Immature natural killer cell (primary cell): Measurements from ENCODE around the gene SLC22A16. TPM values are rescaled to one million over a fixed set of nuclear protein-coding genes. Genes with fewer than 3 reads are reported as not detected.
"Not testable (repeated sequence)": the region's sequence is repeated elsewhere in the genome, so short reads cannot be mapped to it uniquely, and the experiment has no call there.

Source experiments
- DNase-seq, 3 donors: peaks; one replicate each; pipeline ENCODE4 v3.0.0; 2022; ENCODE audit warnings: mixed read lengths in 1 of 3
- H3K27ac Mint-ChIP-seq, 6 donors: one replicate each; pipeline ENCODE4 v1.8.0; 2020; ENCODE audit warnings: mixed read lengths in 6 of 6, mild to moderate bottlenecking in 5 of 6, inconsistent platforms in 4 of 6, moderate library complexity in 3 of 6
- H3K27me3 Mint-ChIP-seq, 3 donors: one replicate each; pipeline ENCODE4 v1.8.0; 2020 to 2021; ENCODE audit warnings: low read depth in 3 of 3, mild to moderate bottlenecking in 3 of 3, mixed read lengths in 3 of 3, moderate library complexity in 3 of 3, inconsistent platforms in 1 of 3
- H3K36me3 Mint-ChIP-seq, 3 donors: one replicate each; pipeline ENCODE4 v1.8.0; 2020; ENCODE audit warnings: mixed read lengths in 3 of 3, inconsistent platforms in 2 of 3, mild to moderate bottlenecking in 2 of 3
- H3K4me1 Mint-ChIP-seq, 2 donors: one replicate each; pipeline ENCODE4 v1.8.0; 2020; ENCODE audit warnings: inconsistent platforms in 2 of 2, mild to moderate bottlenecking in 2 of 2, mixed read lengths in 2 of 2, moderate library complexity in 1 of 2
- H3K4me3 Mint-ChIP-seq, 5 donors: one replicate each; pipeline ENCODE4 v1.8.0; 2020; ENCODE audit warnings: mild to moderate bottlenecking in 5 of 5, mixed read lengths in 5 of 5, inconsistent platforms in 3 of 5, moderate library complexity in 3 of 5
- H3K9me3 Mint-ChIP-seq, 6 donors: one replicate each; pipeline ENCODE4 v1.8.0; 2020; ENCODE audit warnings: mild to moderate bottlenecking in 6 of 6, mixed read lengths in 6 of 6, inconsistent platforms in 4 of 6, moderate library complexity in 3 of 6
- polyA plus RNA-seq, 3 donors: library from polyadenylated mRNA; unstranded; fragments of 300-500 nt; fragmentation: Illumina TruSeq; gene quantifications; one replicate each; pipeline ENCODE4 v1.2.3, GENCODE V29; 2021

SLC22A16 gene
- polyA plus RNA-seq, 3 donors from 2014 or later = not detected

GRCh38 chr6:110482774-110483400 is 6.5 kb upstream of the SLC22A16 start:
- Mint-ChIP-seq H3K4me3 (no peak overlapping the region), H3K9me3 (peaks cover 0 to 2% (median 0%) of the 10 kb centered on the region in 6 donors), H3K27me3 (peaks cover 4 to 16% (median 6%) of the 10 kb centered on the region in 3 donors), H3K27ac (no peak overlapping the region), H3K4me1 (no peaks in the 10 kb centered on the region), H3K36me3 (no peaks in the 10 kb centered on the region)
- DNase-seq = no peak

GRCh38 chr6:110481081-110481480 is 4.7 kb upstream of the SLC22A16 start:
- Mint-ChIP-seq H3K27ac (no peak overlapping the region), H3K9me3 (peaks cover 0 to 2% (median 0%) of the 10 kb centered on the region in 6 donors)

GRCh38 chr6:110475066-110475653 is 1.3 kb downstream of the SLC22A16 start:
- peak overlapping the region in 3 of 5 donors; percentile 16 to 46 (median 37) for H3K4me3 Mint-ChIP-seq
- no peak overlapping the region for H3K27ac Mint-ChIP-seq
- no peaks in the 10 kb centered on the region for H3K9me3 Mint-ChIP-seq
- H3K4me1 Mint-ChIP-seq = peaks cover 3 to 10% of the 10 kb centered on the region in 2 donors
- H3K36me3 Mint-ChIP-seq = no peaks in the 10 kb centered on the region
- peaks cover 4 to 18% (median 8%) of the 10 kb centered on the region in 3 donors for H3K27me3 Mint-ChIP-seq
- DNase-seq = no peak

More at GRCh38 chr6:110481081-110481480, 4.7 kb upstream of the SLC22A16 start:
- peaks cover 4 to 16% (median 6%) of the 10 kb centered on the region in 3 donors for H3K27me3 Mint-ChIP-seq
- no peak for DNase-seq
- no peaks in the 10 kb centered on the region for H3K4me1 Mint-ChIP-seq
- H3K4me3 Mint-ChIP-seq = no peak overlapping the region
- no peaks in the 10 kb centered on the region for H3K36me3 Mint-ChIP-seq

DNA sequence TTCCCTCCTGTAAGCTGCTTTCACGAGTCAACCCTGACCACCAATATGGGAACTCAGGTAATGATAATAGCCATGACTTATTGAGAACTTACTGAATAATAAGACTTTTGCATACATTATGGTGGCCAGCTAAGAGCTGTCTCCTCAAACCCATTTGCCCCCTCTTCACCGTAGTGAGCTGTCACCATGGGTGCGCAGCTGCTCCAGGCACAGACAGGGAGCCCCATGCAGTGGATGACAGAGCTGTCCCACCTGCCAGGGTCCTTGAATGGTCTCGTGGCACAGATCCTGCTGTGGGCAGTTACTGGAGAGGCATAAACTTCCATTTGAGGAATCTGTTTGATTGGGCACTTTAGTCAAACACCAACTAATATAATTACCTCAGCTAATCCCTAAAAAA is 1.9 kb downstream of the SLC22A16 start:
- Mint-ChIP-seq H3K4me1 (peaks cover 3 to 10% of the 10 kb centered on the region in 2 donors), H3K36me3 (no peaks in the 10 kb centered on the region), H3K27me3 (peaks cover 2 to 18% (median 8%) of the 10 kb centered on the region in 3 donors), H3K27ac (no peak overlapping the region), H3K9me3 (no peaks in the 10 kb centered on the region), H3K4me3 (no peak overlapping the region)
- DNase-seq = no peak

DNA sequence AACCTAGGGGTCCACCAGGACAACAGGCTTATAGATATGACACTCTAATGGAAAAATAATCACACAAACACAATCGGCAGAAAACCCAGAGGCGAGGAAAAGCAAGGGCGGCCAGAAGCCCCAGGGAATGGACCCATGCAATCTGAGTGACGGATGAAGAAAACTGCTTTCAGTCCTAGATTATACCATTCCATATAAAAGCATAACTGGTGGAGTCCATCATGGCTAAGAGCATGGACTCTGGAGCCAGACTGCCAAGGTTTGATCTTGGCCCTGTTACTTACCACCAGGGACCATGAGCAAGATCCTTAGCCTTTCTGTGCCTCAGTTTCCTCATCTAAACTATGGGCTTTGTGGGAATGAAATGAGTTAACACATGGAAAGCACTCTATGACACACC is 3.7 kb downstream of the SLC22A16 start:
- no peak overlapping the region for H3K27ac Mint-ChIP-seq
- no peaks in the 10 kb centered on the region for H3K36me3 Mint-ChIP-seq

GRCh38 chr6:110471726-110472365 is 4.6 kb downstream of the SLC22A16 start:
- Mint-ChIP-seq H3K36me3 (no peaks in the 10 kb centered on the region), H3K27me3 (peaks cover 0 to 16% (median 6%) of the 10 kb centered on the region in 3 donors), H3K4me3 (no peak overlapping the region), H3K4me1 (peaks cover 3 to 10% of the 10 kb centered on the region in 2 donors), H3K27ac (no peak overlapping the region), H3K9me3 (no peaks in the 10 kb centered on the region)
- DNase-seq = no peak

More for the DNA sequence above, 3.7 kb downstream of the SLC22A16 start:
- Mint-ChIP-seq H3K4me3 (no peak overlapping the region), H3K27me3 (peaks cover 0 to 16% (median 6%) of the 10 kb centered on the region in 3 donors), H3K4me1 (peaks cover 3 to 10% of the 10 kb centered on the region in 2 donors), H3K9me3 (no peaks in the 10 kb centered on the region)
- no peak for DNase-seq

- Mint-ChIP-seq H3K27me3 (peaks cover 0 to 4% (median 0%) of the 10 kb centered on the region in 3 donors), H3K4me1 (no peaks in the 10 kb centered on the region)
These were observed 7.7 kb downstream of the SLC22A16 start for GRCh38 chr6:110468731-110469130.

GRCh38 chr6:110467566-110468140 is 8.8 kb downstream of the SLC22A16 start:
- Mint-ChIP-seq H3K4me1 (no peaks in the 10 kb centered on the region), H3K27ac (no peak overlapping the region), H3K9me3 (peaks cover 10 to 14% (median 12%) of the 10 kb centered on the region in 6 donors), H3K27me3 (peaks cover 0 to 2% (median 0%) of the 10 kb centered on the region in 3 donors), H3K4me3 (no peak overlapping the region), H3K36me3 (no peaks in the 10 kb centered on the region)
- no peak for DNase-seq

More at GRCh38 chr6:110468731-110469130, 7.7 kb downstream of the SLC22A16 start:
- Mint-ChIP-seq H3K9me3 (peaks cover under 1 to 4% (median 3%) of the 10 kb centered on the region in 6 donors), H3K4me3 (no peak overlapping the region), H3K27ac (no peak overlapping the region), H3K36me3 (no peaks in the 10 kb centered on the region)
- DNase-seq = no peak

GRCh38 chr6:110462884-110463481 is 13.4 kb downstream of the SLC22A16 start:
- Mint-ChIP-seq H3K27ac (no peak overlapping the region), H3K4me3 (no peak overlapping the region), H3K36me3 (peaks cover 0 to 3% (median 0%) of the 10 kb centered on the region in 3 donors), H3K9me3 (peaks cover 16 to 28% (median 24%) of the 10 kb centered on the region in 6 donors), H3K4me1 (no peaks in the 10 kb centered on the region), H3K27me3 (peaks cover 0 to 3% (median 2%) of the 10 kb centered on the region in 3 donors)
- no peak for DNase-seq

- peaks cover 16 to 28% (median 24%) of the 10 kb centered on the region in 6 donors for H3K9me3 Mint-ChIP-seq
- H3K27ac Mint-ChIP-seq = no peak overlapping the region
- H3K4me1 Mint-ChIP-seq = no peaks in the 10 kb centered on the region
- DNase-seq = no peak
- peaks cover 0 to 3% (median 2%) of the 10 kb centered on the region in 3 donors for H3K27me3 Mint-ChIP-seq
- peaks cover 0 to 3% (median 0%) of the 10 kb centered on the region in 3 donors for H3K36me3 Mint-ChIP-seq
- no peak overlapping the region for H3K4me3 Mint-ChIP-seq
These were observed 15.0 kb downstream of the SLC22A16 start for GRCh38 chr6:110461376-110461775.

DNA sequence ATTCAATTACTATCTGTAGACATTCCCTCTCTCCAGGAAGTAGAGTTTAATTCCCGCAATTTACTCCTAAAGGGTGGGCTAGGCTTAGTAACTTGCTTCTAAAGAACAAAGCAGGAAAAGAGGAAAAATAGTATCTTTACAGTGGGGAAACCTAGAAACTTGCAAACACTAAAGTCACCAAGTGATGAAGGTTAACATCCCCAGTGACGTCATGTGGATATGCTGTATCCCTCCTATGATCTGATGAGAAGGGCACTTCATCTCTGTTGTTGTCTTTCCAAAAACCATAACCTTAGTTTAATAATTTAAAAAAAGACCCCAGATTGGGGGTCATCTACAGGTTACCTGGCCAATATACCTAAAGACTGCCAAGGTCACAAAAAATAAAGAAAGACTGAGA is 17.3 kb downstream of the SLC22A16 start:
- Mint-ChIP-seq H3K27ac (no peak overlapping the region), H3K36me3 (peaks cover 0 to 3% (median 0%) of the 10 kb centered on the region in 3 donors), H3K9me3 (peaks cover 12 to 28% (median 24%) of the 10 kb centered on the region in 6 donors), H3K4me1 (no peaks in the 10 kb centered on the region), H3K27me3 (peaks cover 0 to 3% (median 0%) of the 10 kb centered on the region in 3 donors), H3K4me3 (no peak overlapping the region)
- DNase-seq = no peak

DNA sequence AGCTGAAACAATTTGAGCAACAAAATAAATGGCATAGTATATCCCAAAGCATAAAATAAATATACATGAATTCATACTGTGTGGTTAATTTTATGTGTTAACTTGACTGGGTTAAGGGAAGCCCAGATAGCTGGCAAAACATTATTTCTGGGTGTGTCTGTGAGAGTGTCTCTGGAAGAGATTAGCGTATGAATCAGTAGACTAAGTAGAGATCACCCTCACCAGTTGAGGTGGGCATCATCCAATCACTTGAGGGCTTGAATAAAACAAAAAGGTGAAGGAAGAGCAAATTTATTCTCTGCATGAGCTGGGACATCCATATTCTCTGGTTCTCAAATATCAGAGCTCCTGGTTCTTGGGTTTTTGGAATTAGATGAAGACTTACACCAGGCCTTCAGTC is 17.9 kb downstream of the SLC22A16 start:
- H3K9me3 Mint-ChIP-seq = peaks cover 12 to 22% (median 19%) of the 10 kb centered on the region in 6 donors
- no peaks in the 10 kb centered on the region for H3K4me1 Mint-ChIP-seq
- H3K27ac Mint-ChIP-seq = no peak overlapping the region
- H3K36me3 Mint-ChIP-seq = peaks cover 0 to 3% (median 0%) of the 10 kb centered on the region in 3 donors
- no peak for DNase-seq
- no peak overlapping the region for H3K4me3 Mint-ChIP-seq
- peaks cover 0 to 6% (median 2%) of the 10 kb centered on the region in 3 donors for H3K27me3 Mint-ChIP-seq

GRCh38 chr6:110457567-110458175 is 18.7 kb downstream of the SLC22A16 start:
- H3K4me3 Mint-ChIP-seq, DNase-seq, H3K27ac Mint-ChIP-seq, H3K27me3 Mint-ChIP-seq, H3K4me1 Mint-ChIP-seq, H3K36me3 Mint-ChIP-seq: not testable (repeated sequence)
- H3K9me3 Mint-ChIP-seq = peaks cover 5 to 14% (median 12%) of the 10 kb centered on the region in 6 donors
